HUDEP-2 (cell line): ENCODE measurements around the gene GNB1L.

Experiments used
- DNase-seq, 76 experiments: peaks; one replicate each; lab custom pipeline; 2025; ENCODE audit not compliant: unreplicated experiment in 76 of 76; lab: John Stamatoyannopoulos, UW

The GNB1L gene

GRCh38 chr22:19765477-19766239 lies 89.0 kb downstream of the GNB1L start:
- DNase-seq: peak in 1 of 76 experiments; percentile 21

GRCh38 chr22:19764636-19765476 lies 89.8 kb downstream of the GNB1L start:
- no peak for DNase-seq

DNA sequence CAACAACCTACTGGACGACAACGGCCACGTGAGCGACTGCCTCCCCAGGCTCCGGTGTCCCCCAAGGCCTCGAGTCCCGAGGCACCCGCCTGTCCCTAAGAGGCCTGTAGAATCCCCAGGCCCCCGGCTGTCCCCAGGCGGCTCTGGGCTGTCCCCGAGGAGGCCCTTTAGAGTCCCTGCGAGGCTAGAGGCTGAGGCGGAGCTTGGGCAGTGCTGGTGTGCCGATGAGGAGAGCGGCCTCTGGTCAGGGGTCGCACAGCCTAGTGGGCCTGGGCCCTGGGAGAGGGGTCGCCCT lies 90.4 kb downstream of the GNB1L start:
- no peak for DNase-seq

- DNase-seq: no peak
Measured at GRCh38 chr22:19763458-19764298, 91.0 kb downstream of the GNB1L start.

- no peak for DNase-seq
Measured at GRCh38 chr22:19762568-19763457, 91.9 kb downstream of the GNB1L start.

- DNase-seq: no peak
Measured at GRCh38 chr22:19761725-19762567, 92.7 kb downstream of the GNB1L start.

DNA sequence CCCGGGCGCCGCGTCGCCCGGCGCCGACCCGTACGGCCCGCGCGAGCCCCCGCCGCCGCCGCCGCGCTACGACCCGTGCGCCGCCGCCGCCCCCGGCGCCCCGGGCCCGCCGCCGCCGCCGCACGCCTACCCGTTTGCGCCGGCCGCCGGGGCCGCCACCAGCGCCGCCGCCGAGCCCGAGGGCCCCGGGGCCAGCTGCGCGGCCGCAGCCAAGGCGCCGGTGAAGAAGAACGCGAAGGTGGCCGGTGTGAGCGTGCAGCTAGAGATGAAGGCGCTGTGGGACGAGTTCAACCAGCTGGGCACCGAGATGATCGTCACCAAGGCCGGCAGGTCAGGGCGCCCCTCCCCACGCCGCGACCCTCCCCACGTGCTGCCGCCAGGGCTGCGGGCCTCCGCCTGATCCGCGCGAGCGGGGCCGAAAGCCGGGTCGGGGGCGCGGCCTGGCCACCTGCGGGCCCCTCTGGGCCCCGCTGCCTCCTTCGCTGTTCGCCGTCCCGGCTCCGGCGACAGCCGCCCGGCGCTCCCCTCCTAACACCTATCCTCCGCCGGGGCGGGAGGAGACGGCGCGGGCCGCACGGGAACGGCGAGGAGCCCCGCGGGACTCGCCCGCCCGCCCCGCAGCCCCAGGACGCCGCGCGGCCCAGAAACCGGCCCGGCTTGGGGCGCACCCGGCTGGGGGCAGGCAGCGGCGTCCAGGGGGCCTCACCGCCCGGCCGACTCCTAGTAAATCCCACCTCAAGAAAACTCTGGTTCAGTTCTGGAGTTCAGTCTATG lies 93.5 kb downstream of the GNB1L start:
- no peak for DNase-seq

DNA sequence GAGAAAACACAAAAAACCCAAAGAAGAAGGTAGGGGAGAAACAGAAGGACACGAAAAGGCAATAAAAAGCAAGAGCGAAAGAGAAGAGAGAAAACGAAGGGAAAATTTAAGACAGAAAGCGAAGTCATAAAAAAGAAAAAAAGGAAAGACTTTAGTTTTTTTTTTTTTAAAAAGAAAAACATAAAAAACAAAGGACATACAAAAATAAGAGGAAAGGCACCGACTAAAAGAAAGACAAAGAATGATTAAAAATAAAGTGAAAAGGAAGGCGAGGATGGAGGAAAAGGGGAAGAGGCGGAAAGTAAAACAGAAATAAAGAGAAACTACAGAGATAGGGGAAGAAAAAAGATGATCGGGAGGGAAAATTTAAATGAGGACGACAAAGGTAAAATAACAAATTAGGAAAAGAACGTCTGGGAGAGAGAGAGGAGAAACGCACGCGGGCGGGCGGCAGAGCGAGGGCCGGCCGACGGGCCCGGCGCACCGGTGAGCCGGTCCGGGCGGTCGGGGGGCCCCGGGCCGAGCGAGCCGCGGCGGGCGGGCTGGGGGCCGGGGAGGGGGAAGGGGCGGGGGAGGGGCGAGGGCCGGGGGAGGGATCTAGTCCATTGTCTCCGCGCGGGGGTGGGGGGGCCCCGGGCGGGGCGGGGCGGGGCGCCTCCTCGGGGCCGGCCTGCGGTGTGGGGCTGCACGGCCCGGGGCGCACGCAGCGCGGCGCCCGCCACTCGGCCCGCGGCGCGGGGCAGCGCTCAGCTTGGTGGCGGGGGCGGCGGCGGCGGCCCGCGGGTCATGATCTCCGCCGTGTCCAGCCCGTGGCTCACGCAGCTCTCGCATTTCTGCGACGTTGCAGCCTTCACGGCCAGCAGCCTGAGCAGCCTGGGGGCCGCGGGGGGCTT lies 94.4 kb downstream of the GNB1L start, which contains the start of gene TBX1:
Gene TBX1 (plus strand): TSS at position 721 of the 893 bp plus-strand sequence. CDS start 66 bp downstream, at position 787.
- no peak for DNase-seq

DNA sequence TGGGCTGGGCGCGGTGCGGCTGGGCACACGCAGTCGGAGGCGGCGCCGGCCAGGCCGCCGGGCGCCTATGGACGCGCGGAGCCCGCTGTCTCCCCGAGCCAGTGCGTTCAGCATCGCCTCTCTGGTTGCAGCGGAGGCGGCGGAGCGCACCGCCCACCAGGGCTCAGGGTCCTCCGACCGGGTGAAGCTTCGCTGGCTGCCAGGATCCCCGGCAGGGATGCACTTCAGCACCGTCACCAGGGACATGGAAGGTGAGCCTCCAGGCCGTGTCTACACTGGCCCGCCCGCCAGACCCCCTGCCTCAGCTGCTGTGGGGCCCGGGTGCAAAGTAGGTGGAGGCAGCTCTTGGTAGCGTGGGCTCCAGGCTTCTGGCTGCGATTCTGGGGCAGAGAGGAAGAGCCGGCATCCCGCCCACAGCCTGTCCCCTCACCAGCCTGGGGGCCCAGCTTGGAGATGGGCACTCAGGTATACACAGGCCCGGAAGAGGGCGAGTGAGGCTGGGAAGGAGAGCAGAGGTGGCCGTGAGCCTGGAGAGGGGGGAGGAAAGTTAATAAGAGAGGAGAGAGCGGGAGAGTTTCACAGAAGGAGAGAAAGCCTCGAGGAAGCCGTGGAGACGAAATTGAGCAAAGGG lies 95.1 kb downstream of the GNB1L start:
- no peak for DNase-seq

DNA sequence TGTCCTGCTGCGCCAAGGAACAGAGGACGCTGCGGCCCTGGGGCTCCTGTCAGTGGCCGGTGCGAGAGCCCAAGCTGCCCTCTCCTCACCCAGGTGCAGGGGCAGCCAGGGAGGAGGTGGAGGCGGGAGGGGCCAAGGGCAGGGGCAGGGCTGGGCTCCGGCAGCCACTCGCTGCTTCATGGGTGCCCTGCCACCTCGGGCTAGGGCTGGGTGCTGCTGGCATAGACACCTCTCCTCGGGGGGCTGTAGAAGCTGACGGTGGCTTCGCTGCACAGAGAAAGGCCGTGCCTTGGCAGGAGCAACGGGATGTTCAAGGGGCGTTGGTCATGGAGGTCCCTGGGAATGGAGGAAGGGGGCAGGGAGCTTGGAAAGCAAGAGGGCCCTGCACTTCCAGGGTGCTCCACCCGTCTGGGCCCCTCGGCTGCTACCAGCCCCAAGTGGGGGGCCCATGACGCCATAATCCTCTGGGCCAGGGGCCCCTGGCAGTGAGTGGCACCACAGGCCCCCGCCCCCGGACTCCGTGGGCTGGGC lies 95.7 kb downstream of the GNB1L start:
- no peak for DNase-seq

GRCh38 chr22:19757985-19758895 lies 96.4 kb downstream of the GNB1L start:
- no peak for DNase-seq

DNA sequence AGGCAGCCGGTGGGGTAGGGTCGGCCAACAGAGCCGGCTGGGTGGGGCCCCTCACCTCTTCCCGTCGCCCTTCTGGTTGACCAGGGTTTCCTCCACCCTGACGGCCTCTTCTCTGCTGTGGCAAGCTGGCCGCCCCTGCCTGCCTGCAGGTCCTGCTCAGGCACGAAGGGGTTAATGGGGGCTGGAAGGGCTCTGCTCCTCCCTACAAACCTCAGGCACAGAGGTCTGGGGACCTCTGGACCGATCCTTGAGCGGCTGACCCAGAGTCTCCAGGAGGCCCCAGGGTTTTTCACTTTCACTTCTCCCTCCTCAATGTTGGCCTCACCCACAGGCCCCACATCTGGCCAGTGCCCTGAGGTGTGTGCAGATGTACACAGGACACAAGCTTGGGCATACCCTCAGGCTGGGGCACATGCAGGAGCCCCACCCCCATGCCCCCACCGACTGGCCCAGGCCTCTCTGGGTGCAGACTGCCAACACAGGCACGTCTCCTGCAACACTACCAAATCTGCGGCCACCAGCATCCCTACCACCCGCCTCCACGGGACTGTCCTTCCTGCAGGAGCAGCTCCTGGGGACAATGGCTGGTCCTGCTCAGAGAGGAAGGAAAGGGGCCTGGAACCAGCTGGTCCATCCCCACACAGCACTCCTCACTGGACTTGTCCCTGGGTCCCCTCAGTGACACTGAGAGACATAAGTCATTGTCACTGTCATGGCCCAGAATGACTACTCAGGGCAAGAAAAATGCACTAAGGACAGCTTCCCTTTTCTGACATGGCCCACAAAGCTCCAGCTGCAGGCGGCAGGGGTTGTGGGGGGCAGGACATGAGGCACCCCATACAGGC lies 97.3 kb downstream of the GNB1L start:
- DNase-seq: no peak

- peak in 4 of 76 experiments; percentile 5 to 16 (median 9) for DNase-seq
Measured at GRCh38 chr22:19756288-19757128, 98.2 kb downstream of the GNB1L start.

DNA sequence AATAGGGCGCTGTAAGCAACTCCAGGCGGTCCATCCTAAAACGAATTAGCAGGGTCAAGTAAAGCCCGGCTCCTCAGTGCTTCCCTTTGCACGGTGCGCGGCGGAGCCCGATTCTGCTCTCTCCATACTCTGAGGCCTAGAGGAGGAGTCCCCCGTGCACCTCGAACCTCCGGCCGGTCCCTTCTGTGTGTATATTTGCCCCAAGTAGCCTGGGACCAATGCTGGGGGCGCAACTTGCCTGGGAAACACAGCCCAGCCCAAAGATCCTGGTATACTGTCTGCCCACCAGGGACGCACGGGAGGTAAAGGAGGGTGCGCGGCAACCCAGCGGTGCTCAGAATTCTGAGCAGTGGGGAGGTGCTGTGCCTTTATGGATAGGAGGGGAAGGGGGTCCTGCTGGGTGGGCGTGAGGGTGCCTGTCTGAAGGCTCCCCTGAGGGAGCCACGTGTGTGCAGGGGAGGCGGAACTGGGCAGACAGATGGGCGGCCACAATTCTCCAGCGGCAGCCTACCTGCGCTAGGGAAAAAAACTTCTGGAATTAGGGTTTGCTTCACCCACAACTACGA lies 98.9 kb downstream of the GNB1L start:
- DNase-seq: no peak
